RWPE2 (cell line): ENCODE data around the gene UFSP2.

ENCODE experiments used
- ATAC-seq: fragments of 200-7000 bp; cut with Tn5 transposase; 3 replicates; pipeline ENCODE4 v1.9.1; 2021; ENCODE audit warnings: low read depth
- DNase-seq: peaks from one replicate; pipeline ENCODE4 v3.0.0-alpha.2; 2020; ENCODE audit warnings: low spot score
- H3K27ac ChIP-seq: fragments of 450-650 bp; 2 replicates; pipeline ENCODE4 v1.5.1; 2017; ENCODE audit warnings: mild to moderate bottlenecking; ENCODE audit not compliant: poor library complexity, severe bottlenecking
- H3K27me3 ChIP-seq: fragments of 250-450 bp; sonication (Bioruptor Pico); 2 replicates; pipeline ENCODE4 v1.5.1; 2021; ENCODE audit warnings: mild to moderate bottlenecking, moderate library complexity; ENCODE audit not compliant: insufficient read depth, poor library complexity, severe bottlenecking
- H3K36me3 ChIP-seq: fragments of 250-450 bp; sonication (Bioruptor Pico); 2 replicates; pipeline ENCODE4 v1.5.1; 2020; ENCODE audit warnings: low read depth, mild to moderate bottlenecking, moderate library complexity
- H3K4me1 ChIP-seq: fragments of 250-450 bp; sonication (Bioruptor Pico); 2 replicates; pipeline ENCODE4 v1.5.1; 2021; ENCODE audit warnings: mild to moderate bottlenecking, moderate library complexity; ENCODE audit not compliant: insufficient read depth, poor library complexity, severe bottlenecking
- H3K4me3 ChIP-seq: fragments of 250-450 bp; sonication (Bioruptor Pico); 2 replicates; pipeline ENCODE4 v1.5.1; 2021; ENCODE audit warnings: mild to moderate bottlenecking, moderate library complexity; ENCODE audit not compliant: severe bottlenecking
- H3K9me3 ChIP-seq: fragments of 250-450 bp; sonication (Bioruptor Pico); 2 replicates; pipeline ENCODE4 v1.5.1; 2021; ENCODE audit warnings: mild to moderate bottlenecking, moderate library complexity; ENCODE audit not compliant: severe bottlenecking
- CTCF ChIP-seq: fragments of 450-650 bp; IDR thresholded peaks from one replicate; pipeline ENCODE4 v1.5.1; 2017; ENCODE audit warnings: mild to moderate bottlenecking, moderate library complexity; ENCODE audit not compliant: poor library complexity, severe bottlenecking

UFSP2 gene

GRCh38 chr4:185465707-185466106 lies 39.9 kb upstream of the UFSP2 start:
- H3K4me1 ChIP-seq, result no peaks in the 10 kb centered on the region
- no peak overlapping the region for H3K4me3 ChIP-seq
- H3K36me3 ChIP-seq, result no peaks in the 10 kb centered on the region
- H3K9me3 ChIP-seq, result no peaks in the 10 kb centered on the region
- H3K27ac ChIP-seq, result no peak overlapping the region
- no peak for DNase-seq
- H3K27me3 ChIP-seq, result peaks cover 22% of the 10 kb centered on the region
- ATAC-seq, result no peak
- TF ChIP-seq CTCF, result no peak

GRCh38 chr4:185464887-185465286 lies 39.1 kb upstream of the UFSP2 start:
- Histone ChIP-seq H3K4me1 (no peaks in the 10 kb centered on the region), H3K36me3 (no peaks in the 10 kb centered on the region), H3K4me3 (no peak overlapping the region), H3K27me3 (peaks cover 14% of the 10 kb centered on the region), H3K9me3 (no peaks in the 10 kb centered on the region), H3K27ac (no peak overlapping the region)
- DNase-seq, result no peak
- no peak for TF ChIP-seq CTCF
- ATAC-seq, result no peak

GRCh38 chr4:185464183-185464582 lies 38.4 kb upstream of the UFSP2 start:
- Histone ChIP-seq H3K36me3 (no peaks in the 10 kb centered on the region), H3K4me3 (no peak overlapping the region), H3K27me3 (peaks cover 7% of the 10 kb centered on the region), H3K27ac (no peak overlapping the region), H3K4me1 (no peaks in the 10 kb centered on the region), H3K9me3 (no peaks in the 10 kb centered on the region)
- TF ChIP-seq CTCF, result no peak
- DNase-seq (no peak), ATAC-seq (no peak)

- Histone ChIP-seq H3K27me3 (peaks cover under 1% of the 10 kb centered on the region), H3K4me1 (no peaks in the 10 kb centered on the region), H3K36me3 (no peaks in the 10 kb centered on the region), H3K9me3 (no peaks in the 10 kb centered on the region), H3K27ac (no peak overlapping the region), H3K4me3 (no peak overlapping the region)
- no peak for TF ChIP-seq CTCF
- DNase-seq, result no peak
- no peak for ATAC-seq
These were observed 37.8 kb upstream of the UFSP2 start for GRCh38 chr4:185463541-185463940.

GRCh38 chr4:185461565-185461964 lies 35.8 kb upstream of the UFSP2 start:
- Histone ChIP-seq H3K27ac (no peak overlapping the region), H3K4me3 (no peak overlapping the region), H3K4me1 (no peaks in the 10 kb centered on the region), H3K27me3 (no peaks in the 10 kb centered on the region), H3K9me3 (no peaks in the 10 kb centered on the region), H3K36me3 (no peaks in the 10 kb centered on the region)
- ATAC-seq (no peak), DNase-seq (no peak)
- no peak for TF ChIP-seq CTCF
